K562 (cell line): Measurements from ENCODE around the gene CD151. TPM values are rescaled to one million over a fixed set of nuclear protein-coding genes. Genes with fewer than 3 reads are reported as not detected.

Experiments
- CCAR2 ChIP-seq: fragments of 200-400 bp; formaldehyde crosslinking; IDR thresholded peaks from 2 replicates; pipeline ENCODE4 v1.6.1; 2017; ENCODE audit warnings: mild to moderate bottlenecking, low read depth, low read length
- EP400 ChIP-seq: fragments of 450-650 bp; IDR thresholded peaks from 2 replicates; pipeline ENCODE4 v1.6.1; 2017; ENCODE audit warnings: antibody characterized with exemption, mild to moderate bottlenecking, moderate library complexity
- GTF2E2 ChIP-seq: fragments of 200-800 bp; sonication (Bioruptor generic); IDR thresholded peaks from 2 replicates; pipeline ENCODE4 v1.6.1; 2016; ENCODE audit warnings: missing genetic modification characterization, missing compliant biosample characterization
- HMBOX1 ChIP-seq: sonication (generic); IDR thresholded peaks from 2 replicates; pipeline ENCODE4 v1.6.1; 2016
- HNRNPL ChIP-seq: fragments of 200-400 bp; formaldehyde crosslinking; IDR thresholded peaks from 2 replicates; pipeline ENCODE4 v1.6.1; 2017; ENCODE audit warnings: low read depth, mild to moderate bottlenecking, low read length
- OTX1 ChIP-seq: fragments of 450-650 bp; formaldehyde crosslinking; IDR thresholded peaks from 2 replicates; pipeline ENCODE4 v1.4.0; 2022; ENCODE audit warnings: mild to moderate bottlenecking
- POLR2G ChIP-seq: fragments of 200-400 bp; formaldehyde crosslinking; IDR thresholded peaks from 2 replicates; pipeline ENCODE4 v1.6.1; 2017; ENCODE audit warnings: low read depth, mild to moderate bottlenecking, antibody characterized with exemption, low read length, moderate library complexity
- PTBP1 ChIP-seq: fragments of 200-400 bp; formaldehyde crosslinking; IDR thresholded peaks from 2 replicates; pipeline ENCODE4 v1.6.1; 2017; ENCODE audit warnings: low read depth, low read length
- RCOR1 ChIP-seq, 2 experiments: IDR thresholded peaks; 2 replicates each; pipeline ENCODE4 v1.6.1; 2012; ENCODE audit warnings: low read depth in 2 of 2, low read length in 2 of 2, borderline replicate concordance in 1 of 2, improper control_type of control experiment in 1 of 2
- SMARCE1 ChIP-seq: fragments of 450-650 bp; IDR thresholded peaks from 2 replicates; pipeline ENCODE4 v1.7.1; 2016; ENCODE audit warnings: mild to moderate bottlenecking
- ZBED1 ChIP-seq: IDR thresholded peaks from 2 replicates; pipeline ENCODE4 v1.6.1; 2014
- ZNF165 ChIP-seq: fragments of 250-450 bp; sonication (Bioruptor Pico); IDR thresholded peaks from 2 replicates; pipeline ENCODE4 v1.4.0; 2020; ENCODE audit warnings: borderline replicate concordance
- ZNF354B ChIP-seq: fragments of 250-450 bp; sonication (Bioruptor Pico); IDR thresholded peaks from 2 replicates; pipeline ENCODE4 v1.4.0; 2020
- ZNF408 ChIP-seq: fragments of 250-450 bp; sonication (Bioruptor Pico); IDR thresholded peaks from 2 replicates; pipeline ENCODE4 v1.4.0; 2020; ENCODE audit warnings: low read depth, mild to moderate bottlenecking, moderate library complexity
- polyA plus RNA-seq, 8 experiments: library from polyadenylated mRNA; depleted of rRNA in 4 of 8; stranded (reverse) in 5 of 8; unstranded in 3 of 8; fragments of >200 nt; fragmentation: Nextera tagmentation in 2 of 8; fragmentation: Illumina TruSeq in 1 of 8; extraction: Ambion mirVana in 2 of 8; extraction: Trizol in 1 of 8; gene quantifications; 2 replicates each; pipeline versions ENCODE4 v1.2.1 to v1.2.3, GENCODE V29; 2011 to 2014; ENCODE audit warnings: inconsistent platforms in 1 of 8, missing spikeins in 1 of 8
- total RNA-seq, 7 experiments: library from RNA; depleted of rRNA in 6 of 7; stranded (reverse); fragments of >200 nt in 6 of 7; fragmentation: Illumina TruSeq in 2 of 7; extraction: Trizol in 2 of 7; gene quantifications; 2 replicates each; pipeline versions ENCODE4 v1.2.1 to v1.2.3, GENCODE V29; 2011 to 2021; ENCODE audit warnings: low replicate concordance in 1 of 7
- TF ChIP-seq, protein P1 (sequence below): conservative IDR thresholded peaks from 2 replicates; pipeline ENCODE4 v1.6.1; 2011; ENCODE audit warnings: low read depth, mild to moderate bottlenecking, low read length; ENCODE audit not compliant: control insufficient read depth
- TF ChIP-seq, protein P2 (sequence below), 2 experiments: fragments of 450-650 bp in 1 of 2; sonication (generic) in 1 of 2; formaldehyde crosslinking in 1 of 2; IDR thresholded peaks; 2 replicates each; pipeline versions ENCODE4 v1.7.1 to v1.9.0; 2016 to 2022; ENCODE audit warnings: inconsistent platforms in 1 of 2, mild to moderate bottlenecking in 1 of 2, missing genetic modification reagents in 1 of 2

The CD151 gene
- total and polyA plus RNA-seq, 9 of the 15 experiments (the other 6 are each of a cell fraction or from before 2014, with no cell fraction given): 2.3 to 187 (median 140) TPM

GRCh38 chr11:830295-831117, 2.2 kb upstream of the CD151 start (continued):
- TF ChIP-seq RCOR1 (IDR thresholded peaks at IDR 0.05; ENCODE audit: borderline replicate concordance in 1 of 2, low read depth in 2 of 2, low read length in 2 of 2) (no peak), HMBOX1 (no peak), CCAR2 (no peak), GTF2E2 (no peak), ZNF165 (CRISPR knock-in tag) (no peak), ZNF408 (CRISPR knock-in tag) (no peak), POLR2G (peak; percentile 42), SMARCE1 (no peak), PTBP1 (no peak), OTX1 (CRISPR knock-in tag) (no peak), HNRNPL (no peak), ZNF354B (CRISPR knock-in tag) (no peak), EP400 (no peak), ZBED1 (no peak)
- TF ChIP-seq, protein P1, sequence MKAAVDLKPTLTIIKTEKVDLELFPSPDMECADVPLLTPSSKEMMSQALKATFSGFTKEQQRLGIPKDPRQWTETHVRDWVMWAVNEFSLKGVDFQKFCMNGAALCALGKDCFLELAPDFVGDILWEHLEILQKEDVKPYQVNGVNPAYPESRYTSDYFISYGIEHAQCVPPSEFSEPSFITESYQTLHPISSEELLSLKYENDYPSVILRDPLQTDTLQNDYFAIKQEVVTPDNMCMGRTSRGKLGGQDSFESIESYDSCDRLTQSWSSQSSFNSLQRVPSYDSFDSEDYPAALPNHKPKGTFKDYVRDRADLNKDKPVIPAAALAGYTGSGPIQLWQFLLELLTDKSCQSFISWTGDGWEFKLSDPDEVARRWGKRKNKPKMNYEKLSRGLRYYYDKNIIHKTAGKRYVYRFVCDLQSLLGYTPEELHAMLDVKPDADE: no peak
- TF ChIP-seq, protein P2, sequence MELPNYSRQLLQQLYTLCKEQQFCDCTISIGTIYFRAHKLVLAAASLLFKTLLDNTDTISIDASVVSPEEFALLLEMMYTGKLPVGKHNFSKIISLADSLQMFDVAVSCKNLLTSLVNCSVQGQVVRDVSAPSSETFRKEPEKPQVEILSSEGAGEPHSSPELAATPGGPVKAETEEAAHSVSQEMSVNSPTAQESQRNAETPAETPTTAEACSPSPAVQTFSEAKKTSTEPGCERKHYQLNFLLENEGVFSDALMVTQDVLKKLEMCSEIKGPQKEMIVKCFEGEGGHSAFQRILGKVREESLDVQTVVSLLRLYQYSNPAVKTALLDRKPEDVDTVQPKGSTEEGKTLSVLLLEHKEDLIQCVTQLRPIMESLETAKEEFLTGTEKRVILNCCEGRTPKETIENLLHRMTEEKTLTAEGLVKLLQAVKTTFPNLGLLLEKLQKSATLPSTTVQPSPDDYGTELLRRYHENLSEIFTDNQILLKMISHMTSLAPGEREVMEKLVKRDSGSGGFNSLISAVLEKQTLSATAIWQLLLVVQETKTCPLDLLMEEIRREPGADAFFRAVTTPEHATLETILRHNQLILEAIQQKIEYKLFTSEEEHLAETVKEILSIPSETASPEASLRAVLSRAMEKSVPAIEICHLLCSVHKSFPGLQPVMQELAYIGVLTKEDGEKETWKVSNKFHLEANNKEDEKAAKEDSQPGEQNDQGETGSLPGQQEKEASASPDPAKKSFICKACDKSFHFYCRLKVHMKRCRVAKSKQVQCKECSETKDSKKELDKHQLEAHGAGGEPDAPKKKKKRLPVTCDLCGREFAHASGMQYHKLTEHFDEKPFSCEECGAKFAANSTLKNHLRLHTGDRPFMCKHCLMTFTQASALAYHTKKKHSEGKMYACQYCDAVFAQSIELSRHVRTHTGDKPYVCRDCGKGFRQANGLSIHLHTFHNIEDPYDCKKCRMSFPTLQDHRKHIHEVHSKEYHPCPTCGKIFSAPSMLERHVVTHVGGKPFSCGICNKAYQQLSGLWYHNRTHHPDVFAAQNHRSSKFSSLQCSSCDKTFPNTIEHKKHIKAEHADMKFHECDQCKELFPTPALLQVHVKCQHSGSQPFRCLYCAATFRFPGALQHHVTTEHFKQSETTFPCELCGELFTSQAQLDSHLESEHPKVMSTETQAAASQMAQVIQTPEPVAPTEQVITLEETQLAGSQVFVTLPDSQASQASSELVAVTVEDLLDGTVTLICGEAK (IDR thresholded peaks at IDR 0.05): no peak
- TF ChIP-seq, protein P2 (CRISPR knock-in tag; IDR thresholded peaks at IDR 0.05): no peak
